Neuronal stem cell (in vitro differentiated cells): ENCODE measurements around the gene EPAS1.

Experiments
- DNase-seq: peaks from one replicate; pipeline ENCODE4 v3.0.0-alpha.2; 2013; ENCODE audit warnings: low spot score
- H2AFZ ChIP-seq: one replicate; pipeline ENCODE4 v1.6.1; 2013; ENCODE audit warnings: mild to moderate bottlenecking, low read length, inconsistent platforms
- H2AK5ac ChIP-seq: 2 replicates; pipeline ENCODE4 v1.6.1; 2013; ENCODE audit warnings: low read depth, mild to moderate bottlenecking, inconsistent platforms, low read length, moderate library complexity, mixed read lengths
- H2BK120ac ChIP-seq: 2 replicates; pipeline ENCODE4 v1.6.1; 2013; ENCODE audit warnings: low read depth, mild to moderate bottlenecking, inconsistent platforms, low read length, moderate library complexity, mixed read lengths
- H2BK12ac ChIP-seq: one replicate; pipeline ENCODE4 v1.6.1; 2013; ENCODE audit warnings: low read length, inconsistent platforms
- H2BK15ac ChIP-seq: 2 replicates; pipeline ENCODE4 v1.6.1; 2013; ENCODE audit warnings: mild to moderate bottlenecking, low read length, inconsistent platforms, mixed read lengths
- H2BK5ac ChIP-seq: one replicate; pipeline ENCODE4 v1.6.1; 2013; ENCODE audit warnings: inconsistent platforms, mild to moderate bottlenecking, low read length, moderate library complexity
- H3K14ac ChIP-seq: one replicate; pipeline ENCODE4 v1.6.1; 2013; ENCODE audit warnings: low read length, inconsistent platforms
- H3K18ac ChIP-seq: 2 replicates; pipeline ENCODE4 v1.6.1; 2013; ENCODE audit warnings: low read length, inconsistent platforms
- H3K23ac ChIP-seq: 2 replicates; pipeline ENCODE4 v1.6.1; 2013; ENCODE audit warnings: low read depth, mild to moderate bottlenecking, mixed read lengths, low read length, inconsistent platforms; ENCODE audit not compliant: poor library complexity
- H3K27ac ChIP-seq: replicated peaks from 3 replicates; pipeline ENCODE4 v1.5.1; 2013; ENCODE audit warnings: low read length, inconsistent platforms
- H3K27me3 ChIP-seq, 3 experiments: 2 replicates each; pipeline ENCODE4 v1.6.1; 2013; ENCODE audit warnings: low read length in 3 of 3, mild to moderate bottlenecking in 2 of 3, inconsistent platforms in 1 of 3, low read depth in 1 of 3, mixed read lengths in 1 of 3, moderate library complexity in 1 of 3; ENCODE audit not compliant: control insufficient read depth in 3 of 3, insufficient read depth in 3 of 3
- H3K36me3 ChIP-seq, 2 donors: replicated peaks in 1 of 2; 2 replicates each; pipeline ENCODE4 v1.6.1; 2013; ENCODE audit warnings: low read length in 2 of 2; ENCODE audit not compliant: control insufficient read depth in 2 of 2, insufficient read depth in 2 of 2
- H3K4ac ChIP-seq: 2 replicates; pipeline ENCODE4 v1.6.1; 2013; ENCODE audit warnings: inconsistent platforms, mild to moderate bottlenecking, low read length, moderate library complexity
- H3K4me1 ChIP-seq, 2 donors: 1 replicate in 1 of 2; 2 replicates in 1 of 2; pipeline ENCODE4 v1.6.1; 2013; ENCODE audit warnings: low read length in 2 of 2, low read depth in 1 of 2; ENCODE audit not compliant: control insufficient read depth in 2 of 2, insufficient read depth in 1 of 2
- H3K4me2 ChIP-seq: one replicate; pipeline ENCODE4 v1.6.1; 2013; ENCODE audit warnings: mild to moderate bottlenecking, low read length, inconsistent platforms; ENCODE audit not compliant: insufficient read depth, poor library complexity, severe bottlenecking
- H3K4me3 ChIP-seq, 2 donors: 2 replicates each; pipeline ENCODE4 v1.5.1; 2013; ENCODE audit warnings: low read length in 2 of 2, mild to moderate bottlenecking in 2 of 2, inconsistent platforms in 1 of 2, moderate library complexity in 1 of 2
- H3K79me1 ChIP-seq: one replicate; pipeline ENCODE4 v1.6.1; 2013; ENCODE audit warnings: low read depth, mild to moderate bottlenecking, inconsistent platforms, low read length, moderate library complexity
- H3K9ac ChIP-seq: one replicate; pipeline ENCODE4 v1.6.1; 2013; ENCODE audit warnings: mild to moderate bottlenecking, low read depth, low read length, inconsistent platforms; ENCODE audit not compliant: poor library complexity
- H3K9me3 ChIP-seq, 2 donors: replicated peaks in 1 of 2; 2 replicates each; pipeline versions ENCODE3 to v1.6.1; 2013; ENCODE audit warnings: low read length in 2 of 2, mild to moderate bottlenecking in 2 of 2, inconsistent platforms in 1 of 2, low read depth in 1 of 2, mixed read lengths in 1 of 2, moderate library complexity in 1 of 2; ENCODE audit not compliant: control insufficient read depth in 2 of 2, insufficient read depth in 1 of 2
- H4K8ac ChIP-seq: one replicate; pipeline ENCODE4 v1.6.1; 2013; ENCODE audit warnings: low read depth, mild to moderate bottlenecking, inconsistent platforms, low read length, moderate library complexity
- H4K91ac ChIP-seq: one replicate; pipeline ENCODE4 v1.6.1; 2013; ENCODE audit warnings: low read length, low read depth, mild to moderate bottlenecking, inconsistent platforms; ENCODE audit not compliant: poor library complexity
- WGBS, 2 donors: extraction: QIAGEN DNeasy Blood & Tissue Kit; methylation state at CpG; one replicate each; pipeline ENCODE4 v1.1.7; 2013; ENCODE audit warnings: missing lambda C conversion rate in 2 of 2, mixed read lengths in 1 of 2; ENCODE audit not compliant: insufficient read length in 2 of 2, insufficient replicate concordance in 1 of 2; ENCODE audit errors: extremely low coverage in 2 of 2; 5-methylcytosine and 5-hydroxymethylcytosine counted together

Gene EPAS1

DNA sequence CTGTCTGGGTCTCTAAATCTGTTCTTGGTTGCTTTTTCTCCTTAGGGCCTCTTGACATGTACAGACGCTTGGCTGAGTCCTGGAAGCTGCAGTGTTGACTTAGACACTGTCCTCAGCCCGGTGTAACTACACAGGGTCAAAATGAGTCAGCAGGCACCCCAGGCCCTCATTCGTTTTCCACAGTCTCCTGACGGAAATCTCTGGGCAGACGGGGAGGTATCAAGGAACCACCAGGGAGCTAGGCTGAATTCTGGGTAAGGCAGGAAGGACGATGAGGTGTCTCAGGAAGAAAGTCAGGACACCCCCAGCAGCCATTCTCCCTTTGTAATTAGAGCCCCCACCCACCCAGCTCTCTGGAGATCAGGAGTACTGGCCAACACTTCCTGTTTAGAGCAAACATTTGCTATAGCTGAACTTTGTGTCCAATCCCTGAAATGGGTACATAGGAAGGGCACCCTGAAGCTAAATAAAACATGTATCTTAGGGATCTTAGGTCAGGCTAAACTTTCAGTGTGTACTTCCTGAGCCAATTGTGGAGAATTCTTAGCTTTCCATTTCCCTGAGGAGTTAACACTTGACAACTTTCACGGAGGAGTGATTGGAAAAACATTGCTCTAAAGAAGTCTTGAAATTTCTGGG lies 23.9 kb upstream of the EPAS1 start:
- Histone ChIP-seq H3K23ac (no peak overlapping the region), H2BK15ac (no peak overlapping the region), H3K9ac (no peak overlapping the region), H2BK5ac (no peak overlapping the region), H3K4me3 (no peak overlapping the region), H3K79me1 (no peaks in the 10 kb centered on the region), H3K27me3 (peaks cover 0 to 3% (median 0%) of the 10 kb centered on the region in 3 experiments), H4K91ac (no peak overlapping the region), H3K4ac (no peak overlapping the region), H2AK5ac (no peak overlapping the region), H3K27ac (no peak overlapping the region), H3K36me3 (no peaks in the 10 kb centered on the region), H3K9me3 (no peaks in the 10 kb centered on the region), H2AFZ (no peak overlapping the region), H3K14ac (no peak overlapping the region), H2BK12ac (no peak overlapping the region), H4K8ac (no peak overlapping the region), H3K18ac (no peak overlapping the region), H2BK120ac (no peak overlapping the region), H3K4me2 (no peak overlapping the region), H3K4me1 (no peaks in the 10 kb centered on the region)
- WGBS, 2 donors: no CpG with 5 or more reads among the region's 7 CpGs
- no peak for DNase-seq

DNA sequence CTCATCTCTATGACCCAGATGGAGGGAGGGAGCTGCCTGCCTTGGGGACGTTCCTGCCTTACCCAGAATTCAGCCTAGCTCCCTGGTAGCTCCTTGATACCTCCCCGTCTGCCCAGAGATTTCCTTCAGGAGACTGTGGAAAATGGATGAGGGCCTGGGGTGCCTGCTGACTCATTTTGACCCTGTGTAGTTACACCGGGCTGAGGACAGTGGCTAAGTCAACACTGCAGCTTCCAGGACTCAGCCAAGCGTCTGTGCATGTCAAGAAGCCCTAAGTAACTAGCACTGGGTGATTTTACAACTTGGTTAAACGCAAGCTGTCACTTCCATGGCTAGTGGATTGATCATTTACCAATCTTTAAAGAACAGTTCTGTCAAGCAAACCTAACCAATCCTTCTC lies 23.3 kb upstream of the EPAS1 start:
- no peak overlapping the region for H3K9ac ChIP-seq
- no peak overlapping the region for H2BK15ac ChIP-seq
- no peak overlapping the region for H2BK120ac ChIP-seq
- WGBS, 2 donors: no CpG with 5 or more reads among the region's 5 CpGs
- no peaks in the 10 kb centered on the region for H3K36me3 ChIP-seq
- H3K27ac ChIP-seq: no peak overlapping the region
- no peak overlapping the region for H3K18ac ChIP-seq
- no peaks in the 10 kb centered on the region for H3K79me1 ChIP-seq
- no peak overlapping the region for H2AK5ac ChIP-seq
- H2BK12ac ChIP-seq: no peak overlapping the region
- H3K27me3 ChIP-seq: peaks cover 0 to 3% (median 0%) of the 10 kb centered on the region in 3 experiments
- no peak overlapping the region for H3K4ac ChIP-seq
- H3K14ac ChIP-seq: no peak overlapping the region
- H4K8ac ChIP-seq: no peak overlapping the region
- H4K91ac ChIP-seq: no peak overlapping the region
- no peak overlapping the region for H3K23ac ChIP-seq
- no peak overlapping the region for H2BK5ac ChIP-seq
- H3K4me1 ChIP-seq: no peaks in the 10 kb centered on the region
- no peak overlapping the region for H3K4me3 ChIP-seq
- H3K9me3 ChIP-seq: no peaks in the 10 kb centered on the region
- H3K4me2 ChIP-seq: no peak overlapping the region
- DNase-seq: no peak
- no peak overlapping the region for H2AFZ ChIP-seq

DNA sequence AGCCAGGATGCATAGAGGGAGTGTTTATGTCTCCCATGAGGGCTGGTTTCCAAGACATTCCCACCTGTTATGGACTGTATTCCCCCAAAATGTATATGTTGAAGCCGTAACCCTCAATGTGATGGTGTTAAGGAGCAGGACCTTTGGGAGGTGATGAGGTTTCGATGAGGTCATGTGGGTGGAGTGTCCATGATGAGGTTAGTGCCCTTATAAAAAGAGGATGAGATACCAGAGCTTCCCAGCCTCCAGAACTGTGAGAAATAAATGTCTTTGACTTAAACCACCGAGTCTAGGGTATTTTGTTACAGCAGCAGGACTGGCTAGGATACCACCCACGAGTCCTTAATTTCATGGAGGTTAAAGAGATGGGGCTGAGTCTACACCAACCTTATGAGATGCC lies 22.6 kb upstream of the EPAS1 start:
- Histone ChIP-seq H3K27me3 (peaks cover 0 to 3% (median 0%) of the 10 kb centered on the region in 3 experiments), H3K36me3 (no peaks in the 10 kb centered on the region), H3K14ac (no peak overlapping the region), H4K91ac (no peak overlapping the region), H2BK15ac (no peak overlapping the region), H3K4me3 (no peak overlapping the region), H3K4ac (no peak overlapping the region), H3K9ac (no peak overlapping the region), H3K79me1 (no peaks in the 10 kb centered on the region), H4K8ac (no peak overlapping the region), H2BK5ac (no peak overlapping the region), H2BK120ac (no peak overlapping the region), H3K27ac (no peak overlapping the region), H3K4me2 (no peak overlapping the region), H3K18ac (no peak overlapping the region), H2AFZ (no peak overlapping the region), H3K9me3 (no peaks in the 10 kb centered on the region), H3K23ac (no peak overlapping the region), H3K4me1 (no peaks in the 10 kb centered on the region), H2AK5ac (no peak overlapping the region), H2BK12ac (no peak overlapping the region)
- no peak for DNase-seq
- WGBS, 2 donors: no CpG with 5 or more reads among the region's 4 CpGs

GRCh38 chr2:46275995-46276394 lies 21.2 kb upstream of the EPAS1 start:
- H4K8ac ChIP-seq: no peak overlapping the region
- DNase-seq: no peak
- WGBS, 2 donors: no CpG with 5 or more reads among the region's 20 CpGs
- no peak overlapping the region for H2BK12ac ChIP-seq
- no peak overlapping the region for H2BK5ac ChIP-seq
- no peaks in the 10 kb centered on the region for H3K4me1 ChIP-seq
- no peak overlapping the region for H2BK15ac ChIP-seq
- H3K36me3 ChIP-seq: no peaks in the 10 kb centered on the region
- peak overlapping the region in 1 of 2 donors; percentile 27 for H3K4me3 ChIP-seq
- H3K27me3 ChIP-seq: peaks cover 0 to 3% (median 0%) of the 10 kb centered on the region in 3 experiments
- no peak overlapping the region for H2AK5ac ChIP-seq
- H3K18ac ChIP-seq: no peak overlapping the region
- H3K9me3 ChIP-seq: no peaks in the 10 kb centered on the region
- H2AFZ ChIP-seq: peak overlapping the region; percentile 57
- no peak overlapping the region for H3K23ac ChIP-seq
- H3K4me2 ChIP-seq: no peak overlapping the region
- H3K9ac ChIP-seq: no peak overlapping the region
- no peak overlapping the region for H2BK120ac ChIP-seq
- H3K27ac ChIP-seq: no peak overlapping the region
- no peak overlapping the region for H4K91ac ChIP-seq
- H3K79me1 ChIP-seq: no peaks in the 10 kb centered on the region
- no peak overlapping the region for H3K14ac ChIP-seq
- H3K4ac ChIP-seq: peak overlapping the region; percentile 77
